K562 (cell line): ENCODE results near the gene ZNF521. TPM values are rescaled to one million over a fixed set of nuclear protein-coding genes. Genes with fewer than 3 reads are reported as not detected.

Source experiments
- ATAC-seq: fragments of 200-7000 bp; cut with Tn5 transposase; 3 replicates; pipeline ENCODE4 v1.9.1; 2020; ENCODE audit warnings: moderate library complexity
- BruUV-seq: library from RNA; stranded (reverse); fragments of 400-500 nt; replicated peaks from 2 replicates; lab custom pipeline; 2021; lab: Mats Ljungman, UMichigan
- CTCF ChIA-PET: fragments of 300-600 bp; formaldehyde crosslinking; extraction: SDS; loops from one replicate; lab custom pipeline; 2021; ENCODE audit warnings: low intra/inter-chr PET ratio; lab: Yijun Ruan, JAX
- POLR2A ChIA-PET: fragments of 300-600, 350-650 bp; sonication (Branson Sonifier 250); formaldehyde crosslinking; extraction: SDS; loops from one replicate; lab custom pipeline; 2021; ENCODE audit warnings: antibody characterized with exemption, inconsistent platforms; lab: Yijun Ruan, JAX
- DNase-seq, 4 experiments: peaks; one replicate each; pipeline versions ENCODE4 v3.0.0 to v3.0.0-alpha.2; 2011 to 2018; ENCODE audit warnings: low spot score in 3 of 4, mixed read lengths in 3 of 4; ENCODE audit errors: extremely low read depth in 1 of 4
- FAIRE-seq: peaks from 2 replicates; lab custom pipeline; 2011; peaks lifted over from hg19 to GRCh38; lab: Jason Lieb, UNC
- H2AFZ ChIP-seq: 2 replicates; pipeline ENCODE4 v1.6.0; 2011; ENCODE audit warnings: low read depth, low read length, control low read depth, inconsistent platforms
- H3K27ac ChIP-seq: fragments of 200-600 bp; 3 replicates; pipeline ENCODE4 v1.8.0; 2011; ENCODE audit warnings: low read depth, mild to moderate bottlenecking, control low read depth, inconsistent platforms, low read length, moderate library complexity, mixed read lengths; ENCODE audit errors: extremely low read depth
- H3K27me3 ChIP-seq, 2 experiments: fragments of 300-600 bp in 1 of 2; 2 replicates in 1 of 2; 3 replicates in 1 of 2; pipeline versions ENCODE4 v1.6.0 to v1.8.0; 2011; ENCODE audit warnings: inconsistent platforms in 2 of 2, low read length in 2 of 2, mild to moderate bottlenecking in 1 of 2, mixed read lengths in 1 of 2, moderate library complexity in 1 of 2; ENCODE audit not compliant: control insufficient read depth in 2 of 2, insufficient read depth in 2 of 2
- H3K36me3 ChIP-seq: fragments of 300-600 bp; 3 replicates; pipeline ENCODE4 v1.8.0; 2011; ENCODE audit warnings: mild to moderate bottlenecking, low read length, inconsistent platforms; ENCODE audit not compliant: control insufficient read depth, insufficient read depth
- H3K4me1 ChIP-seq, 2 experiments: fragments of 200-600 bp in 1 of 2; replicated peaks in 1 of 2; 2 replicates in 1 of 2; 3 replicates in 1 of 2; pipeline versions ENCODE4 v1.5.1 to v1.8.0; 2011; ENCODE audit warnings: inconsistent platforms in 2 of 2, low read length in 2 of 2, mild to moderate bottlenecking in 1 of 2, mixed read lengths in 1 of 2, moderate library complexity in 1 of 2; ENCODE audit not compliant: control insufficient read depth in 2 of 2, insufficient read depth in 2 of 2
- H3K4me2 ChIP-seq: 2 replicates; pipeline ENCODE4 v1.6.1; 2011; ENCODE audit warnings: low read length, control low read depth, inconsistent platforms, mixed read lengths; ENCODE audit not compliant: insufficient read depth
- H3K4me3 ChIP-seq: fragments of 200-600 bp; sonication (generic), shearing (Covaris generic); 2 replicates; pipeline ENCODE4 v1.5.1; 2016; ENCODE audit warnings: control low read depth, inconsistent platforms
- H3K79me2 ChIP-seq: fragments of 200-600 bp; 3 replicates; pipeline ENCODE4 v1.8.0; 2011; ENCODE audit warnings: low read length, inconsistent platforms; ENCODE audit not compliant: control insufficient read depth, insufficient read depth
- H3K9ac ChIP-seq, 2 experiments: 2 replicates each; pipeline versions ENCODE4 v1.6.0 to v1.6.1; 2011; ENCODE audit warnings: low read depth in 2 of 2, low read length in 2 of 2, control low read depth in 1 of 2, inconsistent platforms in 1 of 2, mild to moderate bottlenecking in 1 of 2, mixed read lengths in 1 of 2; ENCODE audit not compliant: insufficient read depth in 1 of 2
- H3K9me1 ChIP-seq: one replicate; pipeline ENCODE4 v1.6.0; 2011; ENCODE audit warnings: inconsistent platforms, mild to moderate bottlenecking, low read length, moderate library complexity; ENCODE audit not compliant: control insufficient read depth, insufficient read depth
- H3K9me3 ChIP-seq: replicated peaks from 2 replicates; pipeline ENCODE4 v1.5.1; 2011; ENCODE audit warnings: low read depth, low read length, inconsistent platforms; ENCODE audit not compliant: control insufficient read depth, insufficient read depth
- H4K20me1 ChIP-seq: replicated peaks from 2 replicates; pipeline ENCODE4 v1.6.1; 2011; ENCODE audit warnings: low read length, inconsistent platforms, mixed read lengths; ENCODE audit not compliant: control insufficient read depth, insufficient read depth
- CBFA2T3 ChIP-seq: fragments of 450-650 bp; IDR thresholded peaks from 2 replicates; pipeline ENCODE4 v1.6.1; 2017
- NBN ChIP-seq: fragments of 450-650 bp; IDR thresholded peaks from 2 replicates; pipeline ENCODE4 v1.6.1; 2016; ENCODE audit warnings: low read depth, mild to moderate bottlenecking
- NCOA4 ChIP-seq: fragments of 450-650 bp; IDR thresholded peaks from 2 replicates; pipeline ENCODE4 v1.6.1; 2018; ENCODE audit warnings: mild to moderate bottlenecking; ENCODE audit not compliant: partially characterized antibody
- NFE2L1 ChIP-seq: fragments of 450-650 bp; IDR thresholded peaks from 2 replicates; pipeline ENCODE4 v1.6.1; 2016; ENCODE audit warnings: missing genetic modification characterization, low read depth, mild to moderate bottlenecking, missing compliant biosample characterization, moderate library complexity, borderline replicate concordance
- NR3C1 ChIP-seq: sonication (generic); formaldehyde crosslinking; IDR thresholded peaks from 2 replicates; pipeline ENCODE4 v1.8.1; 2022; ENCODE audit warnings: missing genetic modification reagents
- SMARCC2 ChIP-seq: fragments of 450-650 bp; IDR thresholded peaks from 2 replicates; pipeline ENCODE4 v1.6.1; 2017; ENCODE audit warnings: antibody characterized with exemption, moderate library complexity, mild to moderate bottlenecking, low read depth
- SUPT5H ChIP-seq: fragments of 450-650 bp; IDR thresholded peaks from 2 replicates; pipeline ENCODE4 v1.6.1; 2016
- ZC3H11A ChIP-seq: IDR thresholded peaks from 2 replicates; pipeline ENCODE4 v1.6.1; 2012; ENCODE audit warnings: low read depth, low read length, improper control_type of control experiment
- ZNF165 ChIP-seq: fragments of 250-450 bp; sonication (Bioruptor Pico); IDR thresholded peaks from 2 replicates; pipeline ENCODE4 v1.4.0; 2020; ENCODE audit warnings: borderline replicate concordance
- ZNF695 ChIP-seq: fragments of 450-650 bp; formaldehyde crosslinking; IDR thresholded peaks from 2 replicates; pipeline ENCODE4 v1.4.0; 2020; ENCODE audit warnings: mild to moderate bottlenecking, moderate library complexity
- WGBS: fragments of 100-300 bp; shearing (Covaris generic); methylation state at CpG from one replicate; pipeline ENCODE4 v1.1.6; 2016; ENCODE audit warnings: low coverage, mixed read lengths; ENCODE audit not compliant: insufficient coverage; ENCODE audit errors: missing lambda C conversion rate; 5-methylcytosine and 5-hydroxymethylcytosine counted together
- in situ Hi-C: fragments of 300-500 bp; cut with MboI; formaldehyde crosslinking; loops from 4 replicates; pipeline ENCODE4 v1.15.0; 2018; ENCODE audit warnings: inconsistent platforms, mixed read lengths
- intact Hi-C: fragments of 100-400 bp; cut with micrococcal nuclease; formaldehyde crosslinking; loops from 2 replicates; pipeline ENCODE4 v1.14.2; 2022
- polyA plus RNA-seq, 8 experiments: library from polyadenylated mRNA; depleted of rRNA in 4 of 8; stranded (reverse) in 5 of 8; unstranded in 3 of 8; fragments of >200 nt; fragmentation: Nextera tagmentation in 2 of 8; fragmentation: Illumina TruSeq in 1 of 8; extraction: Ambion mirVana in 2 of 8; extraction: Trizol in 1 of 8; gene quantifications; 2 replicates each; pipeline versions ENCODE4 v1.2.1 to v1.2.3, GENCODE V29; 2011 to 2014; ENCODE audit warnings: inconsistent platforms in 1 of 8, missing spikeins in 1 of 8
- total RNA-seq, 7 experiments: library from RNA; depleted of rRNA in 6 of 7; stranded (reverse); fragments of >200 nt in 6 of 7; fragmentation: Illumina TruSeq in 2 of 7; extraction: Trizol in 2 of 7; gene quantifications; 2 replicates each; pipeline versions ENCODE4 v1.2.1 to v1.2.3, GENCODE V29; 2011 to 2021; ENCODE audit warnings: low replicate concordance in 1 of 7

Gene ZNF521
- total and polyA plus RNA-seq, 9 of the 15 experiments (the other 6 are each of a cell fraction or from before 2014, with no cell fraction given): 1.2 to 5.8 (median 1.6) TPM

DNA sequence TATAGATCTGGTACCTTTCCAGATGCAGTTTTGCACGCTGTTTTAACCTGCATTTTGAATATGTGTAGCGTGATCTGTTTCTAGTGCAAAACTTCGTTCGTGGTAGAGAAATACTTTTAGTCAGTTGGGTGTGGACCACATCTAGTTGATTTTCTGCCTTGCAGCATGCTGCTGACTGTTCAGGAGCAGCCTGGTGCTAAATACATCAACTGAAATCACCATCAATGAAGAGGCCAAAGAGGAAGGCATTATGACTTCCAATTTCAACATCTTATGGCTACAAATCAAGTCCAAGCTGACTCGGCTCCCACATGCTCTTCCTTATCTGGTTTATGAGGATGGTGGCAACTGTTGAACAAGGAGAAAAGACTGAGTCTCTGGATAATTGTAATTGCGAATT lies 298.5 kb downstream of the ZNF521 start:
- Histone ChIP-seq H3K4me3 (no peak overlapping the region), H3K9ac (no peak overlapping the region), H3K36me3 (no peaks in the 10 kb centered on the region), H3K4me2 (no peak overlapping the region), H3K79me2 (no peaks in the 10 kb centered on the region), H3K4me1 (no peaks in the 10 kb centered on the region), H3K9me3 (no peaks in the 10 kb centered on the region), H3K27ac (no peak overlapping the region), H3K9me1 (no peaks in the 10 kb centered on the region), H4K20me1 (no peaks in the 10 kb centered on the region), H3K27me3 (peaks cover 0 to 5% of the 10 kb centered on the region in 2 experiments; a peak in 2 of 5 replicates)
- ChIA-PET CTCF (no interaction called here), POLR2A (interaction anchor here (0.6 kb wide), 1 partner anchor 95 kb away, joined by 5 read pairs; no protein-coding TSS in a partner anchor)
- in situ Hi-C loops: no loop called here
- FAIRE-seq: no peak
- intact Hi-C loops: no loop called here
- 1% methylated on average over 6 of the region's 6 CpGs for WGBS
- BruUV-seq: no TSS peak
- TF ChIP-seq ZNF695 (CRISPR knock-in tag) (no peak), ZC3H11A (no peak), NCOA4 (no peak), NBN (no peak), ZNF165 (no peak), NFE2L1 (tag) (no peak), SUPT5H (no peak), NR3C1 (no peak), CBFA2T3 (no peak), SMARCC2 (no peak)
- TF ChIP-seq, all 486 proteins: peak for 0
- no peak for DNase-seq
- no peak overlapping the region for H2AFZ ChIP-seq
- no peak for ATAC-seq
